HCT116 (cell line): ENCODE measurements around the gene NUMB.

ENCODE experiments used
- POLR2A ChIP-seq: IDR thresholded peaks from 2 replicates; pipeline ENCODE4 v1.7.0; 2011; ENCODE audit warnings: borderline replicate concordance; ENCODE audit not compliant: insufficient read depth, insufficient read length; ENCODE audit errors: extremely low read depth
- REST ChIP-seq: IDR thresholded peaks from 2 replicates; pipeline ENCODE4 v1.6.1; 2012; ENCODE audit warnings: low read depth

GRCh38 chr14:73492670-73493069 is 34.3 kb upstream of the NUMB start:
- TF ChIP-seq POLR2A (no peak), REST (no peak)
